ENCODE data around the gene METTL9.

- TF ChIP-seq EZH2 (IDR thresholded peaks at IDR 0.05) (no peak), FOXP2 (optimal IDR thresholded peaks at IDR 0.05; ENCODE audit: control extremely low read depth, extremely low read length, insufficient read depth) (no peak)
Measured at GRCh38 chr16:21608639-21609328, 9.4 kb downstream of the METTL9 start.
